Hindlimb muscle (tissue), 1 donor: ENCODE data around the gene STK24. TPM values are rescaled to one million over a fixed set of nuclear protein-coding genes. Genes with fewer than 3 reads are reported as not detected.
A peak's percentile ranks its signal among the peaks of the same experiment; 100 is the strongest.

ENCODE experiments used
- DNase-seq: peaks from one replicate; pipeline ENCODE4 v3.0.0-alpha.2; 2013
- polyA plus RNA-seq: library from polyadenylated mRNA; unstranded; fragments of 120-200 nt; gene quantifications from one replicate; pipeline ENCODE4 v1.2.1, GENCODE V29; 2013; ENCODE audit not compliant: insufficient read length

Gene STK24
- polyA plus RNA-seq, 1 donor: 43.1 TPM

DNA sequence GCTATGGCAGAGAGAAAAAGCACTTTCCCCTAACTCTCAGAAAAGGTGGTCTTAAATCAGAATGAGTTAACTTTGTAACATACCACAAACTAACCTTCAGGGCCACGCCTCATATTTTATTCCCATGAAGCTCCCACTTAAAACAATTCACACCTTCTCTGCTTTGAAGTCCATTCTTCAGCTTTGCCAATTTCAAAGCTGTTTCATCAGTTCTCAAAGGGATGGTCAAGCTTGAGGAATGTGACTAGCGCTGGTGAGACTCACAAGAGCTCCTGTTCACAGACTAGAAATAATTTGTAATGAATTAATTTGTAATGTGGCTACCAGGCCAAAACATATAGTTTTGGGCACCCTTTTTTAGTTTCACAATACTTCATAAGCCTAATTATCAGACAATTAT is 68.2 kb downstream of the STK24 start:
- DNase-seq: no peak

DNA sequence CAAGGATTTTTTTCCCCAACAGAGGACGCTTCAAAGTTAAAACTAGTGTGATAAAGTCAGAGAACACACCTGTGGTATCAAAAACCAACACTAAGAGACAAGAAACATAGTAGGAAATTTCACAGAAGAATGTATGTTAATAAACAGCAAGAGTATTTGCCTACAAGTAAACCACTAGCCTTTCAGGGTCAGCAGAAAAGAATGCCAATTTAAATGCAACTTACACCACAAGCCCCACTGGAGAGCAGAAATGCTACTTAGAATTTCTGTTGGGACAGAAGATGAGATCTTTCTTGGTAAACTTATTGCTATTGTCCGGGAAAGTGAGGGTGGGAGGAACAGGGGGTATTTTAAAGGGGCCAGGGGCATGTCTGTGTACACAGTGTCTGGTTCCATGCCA is 68.6 kb downstream of the STK24 start:
- DNase-seq: no peak

DNA sequence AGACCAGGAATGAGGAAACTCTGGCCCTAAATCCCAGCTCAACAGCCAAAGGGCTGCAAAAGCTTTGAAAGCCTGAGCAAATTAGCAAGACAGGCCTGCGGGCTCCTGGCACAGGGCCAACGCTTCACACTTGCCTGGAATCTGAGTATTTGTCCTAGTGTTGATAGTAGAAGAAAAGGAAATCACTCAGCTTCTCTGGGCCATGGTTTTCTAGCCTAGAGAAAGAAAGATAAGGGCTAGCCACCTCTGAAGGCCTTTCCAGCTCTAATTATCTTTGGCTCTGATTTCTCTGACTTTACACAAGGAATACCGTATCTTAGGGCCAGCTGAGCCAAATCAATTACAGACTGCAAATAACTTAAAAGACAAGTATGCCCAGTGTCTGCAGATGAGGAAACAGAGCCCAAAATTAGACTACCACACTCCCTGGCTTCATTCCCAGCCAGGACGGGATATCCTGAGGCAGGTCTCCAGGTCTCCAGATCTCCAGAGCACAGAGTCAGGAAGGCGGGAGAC is 69.6 kb downstream of the STK24 start:
- no peak for DNase-seq

DNA sequence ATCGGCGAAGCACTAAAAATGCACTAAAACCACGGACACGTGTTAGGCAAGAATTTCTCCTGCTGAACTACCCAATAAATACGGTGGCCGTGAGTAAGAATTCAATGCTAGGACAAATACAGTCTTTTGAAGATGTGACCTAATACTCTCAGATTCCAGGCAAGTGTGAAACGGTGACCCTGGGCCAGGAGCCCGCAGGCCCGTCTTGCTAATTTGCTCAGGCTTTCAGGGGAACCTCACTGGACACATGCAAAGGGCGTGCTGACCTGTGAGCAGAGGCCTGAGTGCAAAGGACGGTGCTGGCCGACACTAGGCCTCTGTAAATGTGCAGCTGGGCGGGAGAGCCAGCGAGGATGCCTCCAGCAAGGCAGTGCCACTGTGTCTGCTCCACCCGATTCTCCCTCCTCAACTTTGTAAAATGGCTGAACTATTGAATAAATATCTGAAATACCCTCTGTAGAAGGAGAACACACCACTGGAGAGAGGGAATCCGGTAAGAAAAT is 70.1 kb downstream of the STK24 start:
- no peak for DNase-seq

DNA sequence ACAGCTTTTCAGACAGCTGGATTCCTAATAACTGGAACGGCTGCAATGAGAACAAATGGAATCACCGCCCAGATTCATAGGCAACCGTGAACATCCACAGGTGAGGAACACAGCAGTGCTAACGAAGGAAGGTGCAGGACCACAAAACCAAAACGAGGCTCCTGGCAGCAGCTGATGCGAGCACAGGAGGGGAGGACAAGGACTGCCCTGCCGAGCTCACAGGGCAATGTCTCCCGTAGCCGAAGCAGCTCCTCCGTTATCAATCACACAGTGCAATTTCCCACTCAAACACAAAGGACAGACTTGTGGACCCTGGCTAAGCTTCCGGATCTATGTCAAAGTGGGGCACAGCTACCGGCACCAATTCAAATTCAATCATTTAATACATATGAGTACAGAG is 70.6 kb downstream of the STK24 start:
- DNase-seq: no peak

DNA sequence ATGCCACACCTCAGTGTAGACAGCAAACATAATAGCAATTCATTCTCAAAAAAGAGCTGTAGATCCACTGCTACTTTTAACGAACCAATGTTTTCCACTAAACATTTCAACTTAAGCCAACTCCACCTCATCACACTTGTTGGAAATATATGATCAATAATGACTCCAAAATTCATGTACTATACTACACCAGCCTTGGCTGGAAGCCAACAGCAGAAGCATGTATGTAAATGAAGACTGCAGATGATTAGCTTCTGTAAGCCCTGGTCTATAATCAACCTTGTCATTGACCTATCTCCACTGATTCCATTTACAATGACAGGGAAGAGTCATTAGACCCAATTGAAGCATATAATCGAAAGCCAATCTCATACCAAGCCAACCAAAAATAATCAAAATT is 71.7 kb downstream of the STK24 start:
- no peak for DNase-seq

DNA sequence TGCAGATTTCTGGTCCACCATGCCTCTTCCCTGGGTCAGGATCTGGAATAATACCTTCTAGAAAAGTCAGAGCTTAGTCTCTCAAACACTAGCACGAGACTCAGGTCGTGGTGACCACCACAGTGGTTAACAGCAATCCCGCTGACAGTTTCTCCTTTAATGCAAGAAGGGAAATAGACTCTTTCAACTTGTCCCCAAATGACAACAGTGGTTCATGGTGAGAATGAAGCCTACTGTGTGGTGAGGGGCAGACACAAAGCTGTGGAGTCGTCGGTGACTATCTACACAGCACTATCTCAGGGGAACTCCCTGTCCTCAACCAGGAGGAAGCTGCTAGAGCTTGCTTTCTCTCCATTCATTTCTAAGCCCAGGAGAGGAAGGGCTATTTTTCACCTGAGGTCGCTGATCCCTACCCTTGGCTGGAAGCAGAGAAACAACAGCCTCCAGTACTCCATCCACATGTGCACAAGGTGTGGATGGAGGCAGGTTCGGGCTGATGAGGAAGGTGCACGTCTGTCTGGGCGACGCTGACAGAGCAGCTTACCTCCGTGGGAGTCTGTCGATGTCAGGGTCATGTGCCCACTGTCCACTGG is 72.4 kb downstream of the STK24 start:
- DNase-seq: no peak

DNA sequence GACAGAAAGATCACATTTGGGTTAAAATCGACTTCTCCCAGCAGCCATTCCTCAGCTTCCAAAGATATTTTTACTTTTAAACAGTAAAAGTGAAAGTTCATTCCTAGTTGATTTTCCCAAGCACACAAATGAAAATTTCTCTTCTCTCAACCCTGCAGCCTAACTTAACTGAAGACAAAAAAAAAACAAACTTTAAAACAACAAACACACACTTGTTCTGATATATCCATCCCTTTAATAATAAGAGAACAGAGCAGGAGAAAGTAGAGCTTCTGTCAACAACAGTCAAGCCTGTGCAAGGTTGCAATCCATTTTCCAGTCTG is 72.9 kb downstream of the STK24 start:
- no peak for DNase-seq

DNA sequence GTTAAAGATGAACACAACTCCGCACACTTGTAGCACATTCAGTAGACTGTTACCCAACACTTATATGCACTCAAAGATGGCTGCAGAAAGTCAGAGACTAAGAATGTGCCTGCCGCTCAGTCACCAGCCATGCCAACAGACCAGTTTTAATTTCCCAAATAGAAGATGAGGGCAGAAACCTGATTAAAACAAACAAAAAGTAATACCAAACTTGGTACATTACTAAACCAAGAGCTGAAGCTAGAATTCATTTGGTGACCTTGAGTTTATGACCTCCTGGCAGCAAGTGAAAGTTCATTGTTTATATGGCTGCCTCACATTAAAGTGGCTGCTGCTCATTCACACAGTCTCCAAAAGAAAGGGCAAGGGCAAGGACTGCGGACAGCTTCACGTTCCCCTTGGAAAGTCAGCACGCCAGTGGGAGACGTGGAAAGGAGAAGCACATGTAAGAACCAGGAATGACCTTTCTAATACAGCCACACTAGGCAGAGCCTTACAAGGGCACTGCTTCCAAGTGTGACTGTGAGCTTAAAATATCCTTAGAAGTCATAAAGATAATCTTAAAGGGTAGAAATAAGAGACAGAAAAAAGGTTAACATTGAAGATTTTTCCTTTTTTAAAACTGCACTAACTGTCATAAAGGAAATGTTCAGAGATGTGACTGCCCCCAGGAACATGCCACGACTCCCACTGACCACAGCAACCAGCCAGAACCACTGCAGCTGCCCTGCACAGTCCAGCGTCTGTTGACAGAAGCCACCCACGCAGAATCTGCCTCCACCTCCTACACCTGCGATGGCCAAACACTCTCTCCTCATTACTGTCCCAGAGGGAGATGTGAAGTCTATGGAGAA is 73.5 kb downstream of the STK24 start:
- DNase-seq: no peak

DNA sequence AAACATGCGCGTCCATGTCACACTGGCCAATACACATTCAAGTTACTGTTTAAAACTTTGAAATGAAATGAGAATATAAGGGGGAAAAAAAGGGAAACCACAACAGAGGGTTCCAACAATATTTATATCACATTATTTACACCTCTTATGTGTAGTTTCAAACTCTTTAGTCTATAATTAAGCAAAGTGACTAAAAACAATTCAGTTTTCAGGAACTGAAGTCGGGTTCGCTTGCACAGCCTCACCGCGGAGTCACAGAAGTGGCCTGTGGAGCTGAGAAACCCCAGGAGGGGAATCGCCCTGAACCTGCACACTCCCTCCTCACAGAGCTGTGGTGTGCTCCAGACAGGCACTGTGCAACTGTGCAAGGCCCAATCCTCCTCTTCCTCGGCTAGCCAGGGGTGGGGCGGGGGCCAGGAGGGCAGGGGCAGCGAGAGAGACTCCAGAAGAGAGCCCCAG is 75.9 kb downstream of the STK24 start:
- no peak for DNase-seq

DNA sequence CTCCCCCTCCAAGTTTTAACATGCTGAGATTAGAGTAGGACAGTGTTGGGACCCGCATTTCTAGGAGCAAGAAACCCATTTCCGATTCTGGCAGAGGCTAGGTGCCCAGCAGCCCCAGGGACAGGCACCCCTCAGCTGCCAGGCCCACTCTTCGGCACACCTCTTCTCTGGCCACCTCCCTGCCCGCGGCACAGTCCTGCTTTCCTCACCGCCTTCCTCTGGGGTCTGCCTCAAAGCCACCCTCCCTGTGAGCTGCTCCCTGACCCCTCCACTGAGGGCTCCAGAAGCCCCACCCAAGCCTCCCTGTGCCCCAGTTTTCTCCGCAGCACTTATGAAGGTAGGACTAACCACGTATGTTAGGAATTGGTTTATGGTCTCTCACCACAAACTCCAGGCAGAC is 79.9 kb downstream of the STK24 start:
- DNase-seq: no peak

DNA sequence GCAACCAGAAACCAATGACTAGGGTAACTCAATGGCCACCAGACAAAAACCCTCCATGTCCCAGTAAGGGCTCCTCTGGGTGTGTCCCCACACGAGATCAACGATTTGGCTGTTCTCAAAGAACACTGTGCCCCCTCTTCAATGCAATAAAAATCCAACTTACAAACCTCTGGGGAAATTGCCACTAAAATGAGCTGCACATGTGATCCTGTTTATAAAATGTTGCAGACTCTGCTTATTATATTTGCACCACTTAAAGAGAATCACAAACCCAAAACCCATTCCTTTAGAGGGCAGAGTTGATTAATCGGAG is 80.5 kb downstream of the STK24 start:
- no peak for DNase-seq

DNA sequence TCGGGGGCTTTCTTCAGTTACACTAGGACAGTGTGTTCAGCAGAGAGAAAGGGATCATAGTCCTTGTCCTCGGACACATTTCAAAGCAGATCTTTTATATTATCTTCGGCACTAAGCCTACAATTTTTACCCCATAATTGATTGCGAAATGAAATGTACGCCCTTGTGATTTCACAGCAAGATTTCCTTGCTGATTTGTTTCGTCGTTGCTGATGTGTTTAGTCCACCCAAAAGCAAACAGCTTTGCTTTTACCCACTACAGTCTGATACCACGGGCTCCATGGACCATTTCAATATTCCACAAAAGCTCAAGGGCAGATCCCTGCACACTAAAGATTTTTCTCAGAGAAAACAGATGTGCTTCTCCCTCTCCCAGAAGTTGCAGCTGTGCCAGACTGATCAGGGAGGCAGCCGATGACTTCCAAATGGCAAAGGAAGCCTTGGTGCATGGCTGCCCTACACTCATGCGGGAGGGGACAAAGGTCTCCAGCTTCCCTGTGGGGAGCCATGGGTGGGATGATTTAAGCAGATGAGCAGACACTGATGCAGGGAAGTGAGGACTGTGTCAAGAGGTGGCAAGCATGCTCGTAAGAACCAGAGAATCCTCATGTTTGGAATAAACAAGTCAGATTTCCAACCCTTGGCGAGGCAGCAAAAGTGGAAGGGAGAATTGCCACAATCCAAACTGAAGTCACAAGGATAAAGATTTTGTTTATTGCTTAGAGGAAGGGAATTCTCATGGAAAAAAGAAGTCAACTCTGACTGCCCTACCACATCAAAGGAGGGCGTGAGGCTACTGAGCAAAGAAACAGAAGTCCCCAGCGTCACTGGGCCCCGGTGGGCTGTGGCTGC is 81.1 kb downstream of the STK24 start:
- peak; percentile 66 for DNase-seq

DNA sequence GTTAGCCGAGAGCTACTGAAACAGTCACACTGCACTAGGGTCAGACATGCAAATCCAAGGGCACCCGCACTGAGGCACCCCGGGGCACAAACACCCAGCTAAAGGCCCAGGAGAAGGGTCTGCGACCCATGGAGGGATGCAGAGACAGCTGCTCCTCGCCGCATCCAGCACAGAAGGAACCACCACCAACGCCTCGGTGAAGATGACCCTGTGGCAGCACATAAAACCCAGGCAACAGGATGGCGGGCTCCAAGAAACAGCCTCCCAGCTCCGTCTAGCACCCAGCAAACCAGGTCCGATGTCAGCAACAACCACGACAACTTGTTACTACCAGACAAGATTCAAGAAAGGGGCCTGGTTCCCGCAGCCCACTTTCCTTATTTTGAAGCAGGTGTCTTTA is 82.1 kb downstream of the STK24 start:
- no peak for DNase-seq

DNA sequence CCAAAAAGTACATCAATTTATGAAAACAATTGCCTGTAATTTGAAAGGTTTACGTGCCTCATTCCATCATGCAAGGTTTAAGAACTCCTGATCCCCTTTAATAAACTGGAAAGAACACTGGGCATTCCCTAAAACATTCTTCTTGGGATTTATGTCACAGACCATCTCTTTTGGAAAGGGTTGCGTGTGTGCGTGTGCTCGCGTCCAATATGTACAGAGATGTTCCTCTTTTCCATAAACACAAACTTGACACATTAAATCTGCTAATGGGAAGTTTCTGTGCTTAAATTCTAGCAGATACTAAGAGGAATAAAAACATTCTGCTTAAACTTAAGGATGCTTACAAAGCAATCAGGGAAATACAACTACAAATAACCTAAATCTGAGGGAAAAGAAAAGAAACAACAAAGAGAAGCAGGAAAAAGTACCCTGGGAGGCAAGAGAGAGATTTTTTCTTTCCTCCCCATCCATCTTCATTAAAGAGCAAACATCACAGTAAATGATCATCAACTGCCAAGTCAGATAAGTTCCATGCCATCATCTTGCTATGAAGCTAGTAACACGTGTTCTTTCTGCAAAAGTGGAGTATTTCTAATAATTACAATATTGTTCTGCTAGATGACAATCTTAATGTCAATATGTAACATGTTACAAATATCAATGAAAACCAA is 83.7 kb downstream of the STK24 start:
- DNase-seq: no peak

DNA sequence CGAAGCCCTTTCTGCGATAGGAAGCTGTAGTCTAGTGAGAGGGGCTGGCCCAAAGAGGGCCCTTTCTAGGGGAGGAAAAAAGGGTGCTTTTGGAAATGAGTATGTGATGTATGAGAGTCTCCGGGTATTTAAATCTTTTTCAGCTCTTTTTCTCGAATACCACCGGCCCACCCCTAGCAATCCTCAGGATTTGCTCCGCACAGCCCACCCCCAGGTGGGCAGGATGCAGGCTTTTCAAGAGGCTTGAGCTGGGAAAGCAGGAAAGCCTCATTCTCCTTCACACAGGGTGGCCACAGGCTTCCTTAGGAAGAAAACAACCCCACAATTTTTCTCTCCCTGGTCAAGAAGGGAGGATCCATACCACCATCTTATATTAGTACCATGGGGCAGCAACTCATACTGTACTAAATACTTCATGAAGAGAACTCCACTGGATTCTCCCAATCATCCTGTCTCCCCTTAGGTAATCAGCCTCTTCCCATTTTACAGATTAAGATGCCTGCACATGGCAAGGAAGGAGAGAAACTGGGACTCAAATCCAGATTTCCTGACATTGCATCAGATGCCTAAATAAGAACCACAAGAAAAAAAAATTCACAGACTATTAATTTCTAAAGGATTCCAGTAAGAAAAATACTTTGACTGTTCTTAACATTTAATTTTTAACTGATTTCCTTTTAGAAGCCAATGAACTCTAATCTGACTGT is 84.4 kb downstream of the STK24 start:
- DNase-seq: no peak

DNA sequence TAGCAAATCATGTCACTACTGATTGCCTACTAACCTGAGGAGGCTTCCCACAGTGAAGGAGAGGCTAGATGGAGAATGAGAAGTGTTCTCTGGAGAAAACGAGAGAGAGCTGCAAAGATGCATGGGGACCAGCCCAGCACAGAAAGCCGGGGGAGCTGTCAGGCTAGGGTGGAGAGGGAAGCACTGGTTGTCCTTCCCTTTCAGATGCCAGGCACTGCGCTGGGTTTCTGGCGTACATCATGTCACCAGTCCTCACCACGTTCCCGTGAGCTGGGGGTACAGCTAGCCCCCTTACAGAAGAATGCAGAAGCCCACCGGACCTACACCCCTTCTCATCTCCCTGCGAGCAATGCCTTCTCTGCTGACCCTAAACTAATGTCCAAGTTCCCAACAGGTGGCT is 86.0 kb downstream of the STK24 start:
- DNase-seq: no peak

DNA sequence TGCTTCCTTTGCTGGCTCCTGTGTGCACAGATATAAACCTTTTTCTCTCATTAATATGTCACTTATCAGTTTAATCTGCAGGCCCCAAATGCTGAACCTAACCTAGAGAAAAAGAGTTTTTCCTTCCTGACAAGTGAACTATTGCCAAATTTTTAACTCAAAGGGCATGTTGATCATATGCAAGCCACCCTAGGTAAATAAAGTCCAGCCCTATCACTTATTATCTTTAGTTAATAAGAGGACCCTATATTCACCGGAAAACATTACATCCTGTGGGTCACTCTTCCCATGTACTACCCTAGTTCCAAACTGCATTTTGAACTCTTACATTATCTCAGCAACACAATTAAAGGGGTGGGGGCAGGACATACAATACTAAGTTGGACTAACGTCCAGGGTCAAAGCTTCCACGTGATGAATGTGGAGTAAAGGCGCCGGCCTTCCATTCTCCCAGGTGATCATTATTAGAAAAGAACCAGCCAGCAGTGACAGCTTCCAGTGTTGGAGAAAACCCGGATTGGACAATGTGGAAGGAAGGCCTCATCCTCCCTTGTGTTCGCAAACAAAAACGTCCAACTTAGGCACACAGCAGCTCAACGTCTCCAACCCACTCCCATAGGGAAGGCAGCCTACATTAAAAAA is 86.6 kb downstream of the STK24 start:
- DNase-seq: no peak

DNA sequence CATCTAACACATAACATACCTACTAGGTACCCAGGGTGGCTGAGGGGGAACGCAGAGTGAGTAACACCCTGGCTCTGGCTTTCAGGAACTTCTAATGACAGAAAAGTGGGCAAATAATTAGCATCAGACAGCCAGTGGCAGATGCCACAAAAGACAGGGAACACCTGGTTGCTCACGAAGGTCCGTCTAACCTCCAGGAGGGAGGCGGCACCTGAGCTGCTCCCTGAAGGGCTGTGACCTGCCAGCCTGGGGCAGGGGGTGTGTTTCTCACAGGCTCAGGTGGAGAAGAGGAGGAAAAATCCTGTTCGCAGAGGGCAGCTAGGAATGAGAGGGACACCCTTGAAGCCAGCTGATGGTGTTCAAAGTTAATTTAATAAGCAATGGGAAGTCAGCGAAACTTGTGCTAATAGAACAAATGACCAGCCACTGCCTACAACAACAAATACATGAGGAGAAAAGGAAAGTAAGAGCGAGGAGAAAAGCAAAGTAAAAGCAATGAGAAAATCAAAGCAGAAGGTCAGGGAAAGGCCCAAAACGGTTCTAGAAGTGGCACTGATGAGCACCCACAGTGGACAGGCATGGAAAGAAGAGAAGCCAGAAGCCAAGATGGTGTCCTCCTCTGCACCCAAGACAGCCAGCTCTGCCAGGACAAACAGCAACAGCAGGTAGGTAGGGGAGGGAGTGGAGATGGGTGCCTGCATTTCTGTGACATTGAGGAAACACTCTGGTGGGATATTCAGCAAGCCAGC is 87.3 kb downstream of the STK24 start:
- DNase-seq: no peak

DNA sequence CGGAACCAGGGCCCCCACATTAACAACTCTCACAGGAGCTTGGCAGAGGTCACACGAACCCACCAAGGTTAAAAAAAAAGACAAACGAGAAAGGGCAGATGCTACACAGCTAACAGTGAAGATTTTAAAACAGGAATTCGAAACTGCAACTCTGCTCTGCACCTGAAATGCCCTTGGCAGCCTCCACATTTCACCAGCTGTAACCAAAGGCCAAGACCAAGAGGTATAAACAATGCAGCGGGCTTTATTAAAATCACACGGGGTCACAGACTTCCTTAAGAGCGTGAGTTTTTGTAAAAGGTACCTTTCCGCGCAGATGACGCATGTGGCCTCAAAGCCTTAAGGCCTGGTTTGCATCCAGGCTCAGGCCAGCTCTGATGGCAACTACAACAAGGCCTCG is 88.2 kb downstream of the STK24 start:
- DNase-seq: no peak

DNA sequence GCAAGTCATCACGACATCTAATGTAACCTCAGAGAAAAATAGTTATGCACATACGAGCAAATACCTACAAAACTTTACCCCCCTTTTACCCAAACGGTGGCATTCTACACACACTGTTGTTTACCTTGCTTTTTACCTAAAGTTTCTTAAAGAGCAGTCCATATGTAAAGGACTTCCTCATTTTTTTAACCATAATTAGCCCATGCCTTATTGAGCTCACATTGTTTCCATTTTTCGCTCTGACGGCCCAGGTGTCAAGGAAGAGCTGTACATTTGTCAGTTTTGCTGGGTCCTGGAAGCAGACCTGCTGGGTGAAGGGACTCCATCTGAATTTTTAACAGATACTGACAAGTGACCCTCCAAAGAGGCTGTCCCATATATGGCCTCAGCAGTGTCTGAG is 89.4 kb downstream of the STK24 start:
- DNase-seq: no peak
